ENCODE results near the gene PNRC1.

- TF ChIP-seq GATA3 (IDR thresholded peaks at IDR 0.05; ENCODE audit: low read depth, low read length) (no peak), GATA2 (IDR thresholded peaks at IDR 0.05; ENCODE audit: low read depth, low read length) (no peak)
These were observed 525 bp downstream of the PNRC1 start for GRCh38 chr6:89081129-89081422.

Data from SH-SY5Y (cell line).